NCI-H524 (cell line): ENCODE results near the gene HDLBP.
"Not testable (repeated sequence)": the region's sequence is repeated elsewhere in the genome, so short reads cannot be mapped to it uniquely, and the experiment has no call there.

Source experiments
- DNase-seq, 2 experiments: peaks; one replicate each; lab custom pipeline; 2025; lab: John Stamatoyannopoulos, UW

The HDLBP gene

DNA sequence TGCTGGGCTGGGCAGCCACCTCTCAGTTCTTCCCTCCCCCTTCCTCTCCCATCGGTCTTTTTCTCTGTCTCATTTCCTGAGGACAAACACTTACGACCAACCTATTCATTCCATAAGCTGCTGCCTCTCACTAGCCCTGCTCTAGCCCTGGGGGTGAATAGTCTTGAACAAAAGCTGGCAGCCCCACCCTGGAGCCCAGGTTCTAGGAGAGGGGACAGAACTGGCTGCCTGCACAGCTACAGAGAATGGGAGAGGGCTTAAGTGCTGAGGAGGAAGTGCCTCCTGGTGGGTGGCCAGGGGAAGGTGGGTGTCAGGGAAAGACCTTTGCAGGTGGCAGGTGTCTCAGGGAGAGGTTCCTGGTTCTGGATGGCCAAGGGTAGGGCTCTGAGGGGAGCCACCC lies 104.2 kb downstream of the HDLBP start:
- DNase-seq = no peak

- no peak for DNase-seq
Observed at GRCh38 chr2:241209271-241209670, 106.2 kb downstream of the HDLBP start.

- no peak for DNase-seq
Observed at GRCh38 chr2:241208058-241208457, 107.4 kb downstream of the HDLBP start.

- no peak for DNase-seq
Observed at GRCh38 chr2:241207641-241208040, 107.8 kb downstream of the HDLBP start.

DNA sequence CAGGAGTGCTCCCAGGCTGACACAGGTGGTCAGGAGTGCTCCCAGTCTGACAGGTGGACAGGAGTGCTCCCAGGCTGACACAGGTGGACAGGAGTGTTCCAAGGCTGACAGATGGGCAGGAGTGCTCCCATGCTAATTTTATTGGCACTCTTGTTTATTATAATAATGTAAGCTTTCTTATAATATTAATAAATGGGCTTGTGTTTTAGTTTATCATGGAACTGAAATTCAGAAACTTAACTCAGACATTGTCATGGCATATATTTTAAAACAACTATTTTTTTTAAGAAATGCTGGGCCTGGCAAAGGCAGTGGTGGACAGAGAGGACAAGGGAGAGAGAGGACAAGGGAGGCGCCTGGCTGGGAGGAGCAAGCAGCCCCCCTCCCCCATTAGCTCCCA lies 108.3 kb downstream of the HDLBP start:
- DNase-seq = no peak

DNA sequence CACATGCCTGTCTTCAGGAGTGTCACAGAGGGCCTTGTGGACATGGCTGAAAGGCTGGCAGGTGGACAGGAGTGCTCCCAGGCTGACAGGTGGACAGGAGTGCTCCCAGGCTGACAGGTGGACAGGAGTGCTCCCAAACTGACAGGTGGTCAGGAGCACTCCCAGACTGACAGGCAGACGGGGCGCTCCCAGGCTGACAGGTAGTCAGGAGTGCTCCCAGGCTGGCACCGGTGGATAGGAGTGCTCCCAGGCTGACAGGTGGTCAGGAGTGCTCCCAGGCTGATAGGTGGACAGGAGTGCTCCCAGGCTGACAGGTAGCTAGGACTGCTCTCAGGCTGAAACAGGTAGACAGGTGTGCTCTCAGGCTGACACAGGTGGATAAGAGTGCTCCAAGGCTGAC lies 110.4 kb downstream of the HDLBP start:
- no peak for DNase-seq

GRCh38 chr2:241204490-241204889 lies 111.0 kb downstream of the HDLBP start:
- DNase-seq = no peak

GRCh38 chr2:241204010-241204384 lies 111.5 kb downstream of the HDLBP start:
- DNase-seq = no peak

DNA sequence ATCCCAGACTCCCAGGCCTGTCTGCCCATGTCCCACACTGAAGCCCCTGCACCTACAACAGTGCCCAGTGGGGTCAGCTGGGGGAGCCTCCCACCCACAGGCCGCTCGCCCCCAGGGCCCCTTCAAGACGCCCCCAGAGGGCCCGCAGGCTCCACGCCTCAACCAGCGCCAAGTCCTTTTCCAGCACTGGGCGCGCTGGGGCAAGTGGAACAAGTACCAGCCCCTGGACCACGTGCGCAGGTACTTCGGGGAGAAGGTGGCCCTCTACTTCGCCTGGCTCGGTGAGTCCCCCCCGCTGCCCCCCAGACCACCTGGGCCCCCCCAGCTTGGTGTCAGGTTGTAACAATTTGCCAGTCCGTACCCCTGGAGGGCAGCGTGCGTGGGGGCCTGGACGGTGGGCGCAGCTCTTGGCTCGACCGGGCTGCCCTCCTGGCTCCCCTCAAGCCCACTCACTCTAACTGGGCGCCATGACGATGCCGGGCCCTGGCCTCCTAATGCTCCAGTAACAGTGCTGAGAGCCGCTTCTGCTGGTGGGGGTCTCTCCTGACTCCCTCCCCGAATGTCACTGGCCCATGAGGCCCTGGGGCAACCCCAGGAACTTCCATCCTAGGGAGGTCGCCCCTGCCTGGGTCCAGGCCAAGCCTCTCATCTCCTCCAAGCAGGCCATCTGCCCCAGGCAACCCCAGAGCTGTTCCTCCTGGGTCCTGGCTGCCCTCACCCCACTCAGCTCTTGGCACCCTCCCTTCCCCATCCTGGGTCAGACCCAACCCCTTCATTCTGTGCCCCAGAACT lies 112.1 kb downstream of the HDLBP start:
- DNase-seq = no peak

DNA sequence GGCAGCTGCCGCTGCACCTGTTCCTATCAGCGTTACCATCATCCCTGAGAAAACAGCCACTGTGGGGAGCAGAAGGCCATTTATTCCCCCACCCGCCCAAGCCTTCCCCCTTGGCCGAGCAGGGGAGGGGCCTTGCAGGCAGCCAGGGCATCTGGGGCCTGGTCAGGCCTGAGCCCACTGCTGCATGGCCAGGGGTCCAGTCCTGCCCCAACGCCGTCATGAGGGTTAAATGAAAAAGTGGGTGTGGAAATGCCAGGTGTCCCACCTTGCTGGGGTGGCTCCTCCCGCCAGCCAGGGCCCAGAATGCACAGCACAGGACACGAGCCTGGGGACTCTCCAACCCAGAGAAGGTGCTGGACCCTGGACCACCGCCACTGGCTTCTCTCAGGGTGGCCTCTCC lies 112.8 kb downstream of the HDLBP start:
- no peak for DNase-seq

- no peak for DNase-seq
Observed at GRCh38 chr2:241202268-241202585, 113.2 kb downstream of the HDLBP start.

- no peak for DNase-seq
Observed at GRCh38 chr2:241201445-241202267, 113.8 kb downstream of the HDLBP start.

- DNase-seq = no peak
Observed at GRCh38 chr2:241200822-241201395, 114.6 kb downstream of the HDLBP start.

GRCh38 chr2:241199897-241200821 lies 115.3 kb downstream of the HDLBP start:
- DNase-seq = no peak

- no peak for DNase-seq
Observed at GRCh38 chr2:241199286-241199685, 116.2 kb downstream of the HDLBP start.

GRCh38 chr2:241198381-241199279 lies 116.8 kb downstream of the HDLBP start:
- no peak for DNase-seq

GRCh38 chr2:241197947-241198346 lies 117.5 kb downstream of the HDLBP start:
- DNase-seq = no peak

DNA sequence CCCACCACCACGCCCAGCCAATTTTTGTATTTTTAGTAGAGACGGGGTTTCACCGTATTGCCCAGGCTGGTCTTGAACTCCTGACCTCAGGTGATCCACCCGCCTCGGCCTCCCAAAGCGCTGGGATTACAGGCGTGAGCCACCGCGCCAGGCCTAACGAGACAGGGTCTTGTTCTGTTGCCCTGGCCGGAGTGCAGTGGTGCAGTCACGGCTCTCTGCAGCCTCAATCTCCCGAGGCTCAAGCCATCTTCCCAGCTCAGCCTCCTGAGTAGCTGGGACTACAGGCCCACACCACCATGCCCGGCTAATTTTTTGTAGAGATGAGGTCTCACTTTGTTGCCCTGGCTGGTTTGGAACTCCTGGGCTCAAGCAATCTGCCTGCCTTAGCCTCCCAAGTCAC lies 118.2 kb downstream of the HDLBP start:
- DNase-seq = not testable (repeated sequence)

DNA sequence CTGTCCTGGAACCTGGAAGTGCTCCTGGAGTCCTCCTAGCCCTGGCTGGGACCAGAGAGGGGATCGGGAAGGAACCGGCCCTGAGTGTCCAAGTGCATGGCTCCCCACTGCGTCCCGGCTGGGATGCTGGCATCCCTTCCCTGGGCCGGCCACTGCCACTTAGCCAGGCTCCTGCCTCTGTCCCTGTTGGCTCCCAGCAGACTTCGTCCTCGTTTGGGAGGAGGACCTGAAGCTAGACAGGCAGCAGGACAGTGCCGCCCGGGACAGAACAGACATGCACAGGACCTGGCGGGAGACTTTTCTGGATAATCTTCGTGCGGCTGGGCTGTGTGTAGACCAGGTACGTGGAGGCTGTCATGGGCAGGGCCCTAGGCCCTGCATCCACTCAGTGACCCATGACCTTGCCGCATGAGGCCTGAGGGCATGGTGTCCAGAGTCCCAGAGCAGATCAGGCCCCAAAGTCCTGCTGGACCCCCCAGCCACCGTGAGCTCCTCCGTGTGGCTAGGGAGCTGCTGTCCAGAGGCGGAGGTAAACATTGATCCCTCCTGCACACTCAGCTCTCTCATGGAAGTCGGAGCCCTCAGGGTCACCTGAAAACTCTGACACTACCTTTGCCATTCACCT lies 119.9 kb downstream of the HDLBP start:
- no peak for DNase-seq

- no peak for DNase-seq
Observed at GRCh38 chr2:241194811-241195210, 120.7 kb downstream of the HDLBP start.

DNA sequence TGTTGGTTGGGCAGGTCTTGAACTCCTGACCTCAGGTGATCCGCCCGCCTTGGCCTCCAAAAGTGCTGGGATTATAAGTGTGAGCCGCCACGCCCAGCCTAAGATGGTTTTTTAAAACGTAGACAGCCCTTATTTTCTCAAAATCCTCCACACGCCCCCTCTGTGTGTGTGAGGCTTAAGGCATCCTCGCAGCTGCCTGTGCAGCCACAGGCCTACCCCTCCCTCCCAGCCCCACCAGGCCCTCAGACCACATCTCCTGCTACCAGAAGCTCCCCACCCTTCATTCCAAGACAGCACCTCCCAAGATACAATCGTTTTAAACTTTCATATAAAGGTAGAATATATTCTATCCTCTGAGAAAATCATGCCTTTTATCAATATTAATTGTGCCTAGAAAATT lies 122.2 kb downstream of the HDLBP start:
- DNase-seq = no peak
